HepG2 (cell line): ENCODE data around the gene ADAMTS2. TPM values are rescaled to one million over a fixed set of nuclear protein-coding genes. Genes with fewer than 3 reads are reported as not detected.

ENCODE experiments used
- KLF6 ChIP-seq: IDR thresholded peaks from 2 replicates; pipeline ENCODE4 v1.8.0; 2016; ENCODE audit warnings: missing biosample characterization, missing genetic modification reagents
- SIX1 ChIP-seq: sonication (generic); formaldehyde crosslinking; IDR thresholded peaks from 2 replicates; pipeline ENCODE4 v1.4.0; 2020; ENCODE audit warnings: missing genetic modification reagents, borderline replicate concordance
- SNAPC2 ChIP-seq: sonication (generic); formaldehyde crosslinking; IDR thresholded peaks from 2 replicates; pipeline ENCODE4 v1.8.1; 2022; ENCODE audit warnings: mild to moderate bottlenecking, missing genetic modification reagents
- ZNF567 ChIP-seq: sonication (generic); formaldehyde crosslinking; IDR thresholded peaks from 2 replicates; pipeline ENCODE4 v1.8.1; 2023; ENCODE audit warnings: mild to moderate bottlenecking, missing genetic modification reagents, borderline replicate concordance
- ZNF746 ChIP-seq: sonication (generic); formaldehyde crosslinking; IDR thresholded peaks from 2 replicates; pipeline ENCODE4 v1.8.0; 2022; ENCODE audit warnings: mild to moderate bottlenecking, missing genetic modification reagents
- polyA plus RNA-seq, 8 experiments: library from polyadenylated mRNA; depleted of rRNA in 3 of 8; stranded (reverse) in 7 of 8; unstranded in 1 of 8; fragments of >200 nt; fragmentation: Illumina TruSeq in 4 of 8; extraction: Trizol in 4 of 8; gene quantifications; 2 replicates each; pipeline versions ENCODE4 v1.2.1 to v1.2.3, GENCODE V29; 2011 to 2016; ENCODE audit warnings: low read depth in 4 of 8, missing spikeins in 1 of 8, mixed read lengths in 1 of 8; ENCODE audit not compliant: insufficient read depth in 1 of 8
- total RNA-seq, 5 experiments: library from RNA; depleted of rRNA; stranded (reverse); fragments of >200 nt; fragmentation: Illumina TruSeq; extraction: Trizol; gene quantifications; 2 replicates each; pipeline ENCODE4 v1.2.3, GENCODE V29; 2016; ENCODE audit warnings: low read depth in 1 of 5
- TF ChIP-seq, protein P1 (sequence below): sonication (generic); formaldehyde crosslinking; IDR thresholded peaks from 2 replicates; pipeline ENCODE4 v1.5.0; 2020; ENCODE audit warnings: mild to moderate bottlenecking, missing genetic modification reagents
- TF ChIP-seq, protein P2 (sequence below): sonication (generic); formaldehyde crosslinking; IDR thresholded peaks from 2 replicates; pipeline ENCODE4 v1.5.0; 2020; ENCODE audit warnings: mild to moderate bottlenecking, missing genetic modification reagents
- TF ChIP-seq, protein P3 (sequence below): sonication (generic); formaldehyde crosslinking; IDR thresholded peaks from 2 replicates; pipeline ENCODE4 v1.8.0; 2022; ENCODE audit warnings: missing genetic modification reagents, mild to moderate bottlenecking, inconsistent platforms, borderline replicate concordance

The ADAMTS2 gene
- total and polyA plus RNA-seq, 2 of the 13 experiments (the other 11 are each of a cell fraction or from before 2014, with no cell fraction given) = 0.24 to 3.5 TPM

DNA sequence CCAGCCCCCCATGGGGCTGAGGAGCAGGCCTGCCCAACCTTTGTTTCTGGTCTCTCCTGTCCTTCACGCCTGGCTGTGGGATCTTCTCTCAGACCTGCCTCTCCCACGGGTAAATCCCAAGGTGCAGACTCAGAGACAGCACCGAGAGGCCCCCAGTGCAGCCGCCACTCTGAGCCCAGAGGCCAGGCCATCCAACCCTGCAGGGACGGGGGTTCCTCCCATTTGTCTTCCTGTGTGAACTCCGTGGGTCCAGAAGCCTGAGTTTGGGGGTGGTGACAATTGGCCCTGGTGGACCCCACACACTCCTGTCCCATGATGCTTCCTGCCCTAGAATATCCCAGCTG, 123.4 kb downstream of the ADAMTS2 start (continued):
- TF ChIP-seq, protein P1, sequence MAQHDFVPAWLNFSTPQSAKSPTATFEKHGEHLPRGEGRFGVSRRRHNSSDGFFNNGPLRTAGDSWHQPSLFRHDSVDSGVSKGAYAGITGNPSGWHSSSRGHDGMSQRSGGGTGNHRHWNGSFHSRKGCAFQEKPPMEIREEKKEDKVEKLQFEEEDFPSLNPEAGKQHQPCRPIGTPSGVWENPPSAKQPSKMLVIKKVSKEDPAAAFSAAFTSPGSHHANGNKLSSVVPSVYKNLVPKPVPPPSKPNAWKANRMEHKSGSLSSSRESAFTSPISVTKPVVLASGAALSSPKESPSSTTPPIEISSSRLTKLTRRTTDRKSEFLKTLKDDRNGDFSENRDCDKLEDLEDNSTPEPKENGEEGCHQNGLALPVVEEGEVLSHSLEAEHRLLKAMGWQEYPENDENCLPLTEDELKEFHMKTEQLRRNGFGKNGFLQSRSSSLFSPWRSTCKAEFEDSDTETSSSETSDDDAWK (CRISPR knock-in tag) = no peak
- no peak for TF ChIP-seq SNAPC2 (CRISPR knock-in tag)
- TF ChIP-seq, protein P2, sequence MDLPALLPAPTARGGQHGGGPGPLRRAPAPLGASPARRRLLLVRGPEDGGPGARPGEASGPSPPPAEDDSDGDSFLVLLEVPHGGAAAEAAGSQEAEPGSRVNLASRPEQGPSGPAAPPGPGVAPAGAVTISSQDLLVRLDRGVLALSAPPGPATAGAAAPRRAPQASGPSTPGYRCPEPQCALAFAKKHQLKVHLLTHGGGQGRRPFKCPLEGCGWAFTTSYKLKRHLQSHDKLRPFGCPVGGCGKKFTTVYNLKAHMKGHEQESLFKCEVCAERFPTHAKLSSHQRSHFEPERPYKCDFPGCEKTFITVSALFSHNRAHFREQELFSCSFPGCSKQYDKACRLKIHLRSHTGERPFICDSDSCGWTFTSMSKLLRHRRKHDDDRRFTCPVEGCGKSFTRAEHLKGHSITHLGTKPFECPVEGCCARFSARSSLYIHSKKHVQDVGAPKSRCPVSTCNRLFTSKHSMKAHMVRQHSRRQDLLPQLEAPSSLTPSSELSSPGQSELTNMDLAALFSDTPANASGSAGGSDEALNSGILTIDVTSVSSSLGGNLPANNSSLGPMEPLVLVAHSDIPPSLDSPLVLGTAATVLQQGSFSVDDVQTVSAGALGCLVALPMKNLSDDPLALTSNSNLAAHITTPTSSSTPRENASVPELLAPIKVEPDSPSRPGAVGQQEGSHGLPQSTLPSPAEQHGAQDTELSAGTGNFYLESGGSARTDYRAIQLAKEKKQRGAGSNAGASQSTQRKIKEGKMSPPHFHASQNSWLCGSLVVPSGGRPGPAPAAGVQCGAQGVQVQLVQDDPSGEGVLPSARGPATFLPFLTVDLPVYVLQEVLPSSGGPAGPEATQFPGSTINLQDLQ (CRISPR knock-in tag) = no peak
- no peak for TF ChIP-seq KLF6 (CRISPR knock-in tag)
- TF ChIP-seq ZNF567 (CRISPR knock-in tag) = no peak
- no peak for TF ChIP-seq SIX1 (CRISPR knock-in tag)
- TF ChIP-seq, protein P3, sequence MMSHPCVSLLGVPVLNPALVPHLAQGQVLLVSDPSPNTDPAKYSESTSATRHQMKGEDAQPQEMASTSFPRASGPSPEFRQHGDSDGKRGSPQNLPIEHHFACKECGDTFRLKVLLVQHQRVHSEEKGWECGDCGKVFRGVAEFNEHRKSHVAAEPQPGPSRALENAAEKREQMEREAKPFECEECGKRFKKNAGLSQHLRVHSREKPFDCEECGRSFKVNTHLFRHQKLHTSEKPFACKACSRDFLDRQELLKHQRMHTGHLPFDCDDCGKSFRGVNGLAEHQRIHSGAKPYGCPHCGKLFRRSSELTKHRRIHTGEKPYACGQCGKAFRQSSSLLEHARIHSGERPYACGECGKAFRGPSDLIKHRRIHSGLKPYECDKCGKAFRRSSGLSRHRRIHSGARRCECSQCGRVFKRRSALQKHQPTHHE (CRISPR knock-in tag) = no peak
- TF ChIP-seq ZNF746 (CRISPR knock-in tag) = no peak
